SK-N-SH treated with all-trans-retinoic acid at 6 μM for 48 hours (cell line): ENCODE measurements around the gene TXK.

Experiments
- ATAC-seq: fragments of 200-7000 bp; cut with Tn5 transposase; 3 replicates; pipeline ENCODE4 v1.9.1; 2020; ENCODE audit warnings: mild to moderate bottlenecking, moderate library complexity
- ARNTL ChIP-seq: fragments of 450-650 bp; formaldehyde crosslinking; IDR thresholded peaks from 2 replicates; pipeline ENCODE4 v1.5.0; 2020; ENCODE audit warnings: low read depth, mild to moderate bottlenecking, moderate library complexity, borderline replicate concordance
- BACH2 ChIP-seq: fragments of 250-450 bp; sonication (Bioruptor Pico); IDR thresholded peaks from 2 replicates; pipeline ENCODE4 v1.9.0; 2021; ENCODE audit warnings: mild to moderate bottlenecking, borderline replicate concordance
- CSDC2 ChIP-seq: fragments of 250-450 bp; sonication (Bioruptor Pico); IDR thresholded peaks from 2 replicates; pipeline ENCODE4 v1.5.0; 2020; ENCODE audit warnings: mild to moderate bottlenecking, moderate library complexity
- ESRRG ChIP-seq: fragments of 250-450 bp; sonication (Bioruptor Pico); IDR thresholded peaks from 2 replicates; pipeline ENCODE4 v1.6.1; 2021; ENCODE audit warnings: mild to moderate bottlenecking
- GLIS3 ChIP-seq: fragments of 250-450 bp; sonication (Bioruptor Pico); IDR thresholded peaks from 2 replicates; pipeline ENCODE4 v1.5.0; 2020; ENCODE audit warnings: mild to moderate bottlenecking, moderate library complexity
- ISL1 ChIP-seq: fragments of 250-450 bp; sonication (Bioruptor Pico); IDR thresholded peaks from 2 replicates; pipeline ENCODE4 v2.1.2; 2022; ENCODE audit warnings: mild to moderate bottlenecking, moderate library complexity
- OSR1 ChIP-seq: fragments of 250-450 bp; sonication (Bioruptor Pico); IDR thresholded peaks from 2 replicates; pipeline ENCODE4 v1.8.0; 2022; ENCODE audit warnings: moderate library complexity, mild to moderate bottlenecking, inconsistent platforms
- PPARA ChIP-seq: fragments of 250-450 bp; sonication (Bioruptor Pico); IDR thresholded peaks from 2 replicates; pipeline ENCODE4 v1.5.0; 2020; ENCODE audit warnings: mild to moderate bottlenecking, borderline replicate concordance
- RARB ChIP-seq: fragments of 250-450 bp; sonication (Bioruptor Pico); IDR thresholded peaks from 2 replicates; pipeline ENCODE4 v1.8.0; 2021; ENCODE audit warnings: mild to moderate bottlenecking, moderate library complexity
- SNAI2 ChIP-seq: fragments of 250-450 bp; sonication (Bioruptor Pico); IDR thresholded peaks from 2 replicates; pipeline ENCODE4 v1.5.0; 2020; ENCODE audit warnings: mild to moderate bottlenecking, moderate library complexity
- TCF4 ChIP-seq: fragments of 250-450 bp; sonication (Bioruptor Pico); IDR thresholded peaks from 2 replicates; pipeline ENCODE4 v1.8.0; 2021; ENCODE audit warnings: mild to moderate bottlenecking, moderate library complexity, borderline replicate concordance
- TOX ChIP-seq: fragments of 250-450 bp; sonication (Bioruptor Pico); IDR thresholded peaks from 2 replicates; pipeline ENCODE4 v1.8.0; 2021; ENCODE audit warnings: mild to moderate bottlenecking, moderate library complexity, borderline replicate concordance
- TSHZ2 ChIP-seq: fragments of 250-450 bp; sonication (Bioruptor Pico); IDR thresholded peaks from 2 replicates; pipeline ENCODE4 v1.5.0; 2020; ENCODE audit warnings: mild to moderate bottlenecking, moderate library complexity
- ZC3H10 ChIP-seq: fragments of 250-450 bp; sonication (Bioruptor Pico); IDR thresholded peaks from 2 replicates; pipeline ENCODE4 v1.5.1; 2021; ENCODE audit warnings: mild to moderate bottlenecking, moderate library complexity
- ZFP3 ChIP-seq: fragments of 250-450 bp; sonication (Bioruptor Pico); IDR thresholded peaks from 2 replicates; pipeline ENCODE4 v1.5.0; 2020; ENCODE audit warnings: mild to moderate bottlenecking, moderate library complexity
- ZFP30 ChIP-seq: fragments of 450-650 bp; formaldehyde crosslinking; IDR thresholded peaks from 2 replicates; pipeline ENCODE4 v1.5.0; 2022; ENCODE audit warnings: mild to moderate bottlenecking, moderate library complexity
- ZNF565 ChIP-seq: fragments of 450-650 bp; formaldehyde crosslinking; conservative IDR thresholded peaks from 2 replicates; pipeline ENCODE4 v1.5.0; 2020; ENCODE audit warnings: low read depth, mild to moderate bottlenecking, moderate library complexity
- ZNF70 ChIP-seq: fragments of 450-650 bp; formaldehyde crosslinking; IDR thresholded peaks from 2 replicates; pipeline ENCODE4 v1.5.0; 2020; ENCODE audit warnings: mild to moderate bottlenecking, moderate library complexity
- ZNF8 ChIP-seq: fragments of 450-650 bp; formaldehyde crosslinking; IDR thresholded peaks from 2 replicates; pipeline ENCODE4 v1.5.0; 2020; ENCODE audit warnings: mild to moderate bottlenecking, moderate library complexity
- TF ChIP-seq, protein P1 (sequence below): fragments of 250-450 bp; sonication (Bioruptor Pico); IDR thresholded peaks from 2 replicates; pipeline ENCODE4 v1.5.1; 2021; ENCODE audit warnings: mild to moderate bottlenecking, moderate library complexity
- TF ChIP-seq, protein P2 (sequence below): fragments of 250-450 bp; sonication (Bioruptor Pico); IDR thresholded peaks from 2 replicates; pipeline ENCODE4 v1.8.0; 2021; ENCODE audit warnings: low read depth, mild to moderate bottlenecking, moderate library complexity, borderline replicate concordance
- TF ChIP-seq, protein P3 (sequence below): fragments of 250-450 bp; sonication (Bioruptor Pico); IDR thresholded peaks from 2 replicates; pipeline ENCODE4 v1.5.1; 2020; ENCODE audit warnings: low read depth, mild to moderate bottlenecking, moderate library complexity

TXK gene

GRCh38 chr4:48103483-48104139, 30.4 kb downstream of the TXK start:
- TF ChIP-seq ESRRG (CRISPR knock-in tag) (no peak), TSHZ2 (no peak), GLIS3 (CRISPR knock-in tag) (no peak), ZNF565 (CRISPR knock-in tag) (no peak), ISL1 (no peak)
- TF ChIP-seq, protein P1, sequence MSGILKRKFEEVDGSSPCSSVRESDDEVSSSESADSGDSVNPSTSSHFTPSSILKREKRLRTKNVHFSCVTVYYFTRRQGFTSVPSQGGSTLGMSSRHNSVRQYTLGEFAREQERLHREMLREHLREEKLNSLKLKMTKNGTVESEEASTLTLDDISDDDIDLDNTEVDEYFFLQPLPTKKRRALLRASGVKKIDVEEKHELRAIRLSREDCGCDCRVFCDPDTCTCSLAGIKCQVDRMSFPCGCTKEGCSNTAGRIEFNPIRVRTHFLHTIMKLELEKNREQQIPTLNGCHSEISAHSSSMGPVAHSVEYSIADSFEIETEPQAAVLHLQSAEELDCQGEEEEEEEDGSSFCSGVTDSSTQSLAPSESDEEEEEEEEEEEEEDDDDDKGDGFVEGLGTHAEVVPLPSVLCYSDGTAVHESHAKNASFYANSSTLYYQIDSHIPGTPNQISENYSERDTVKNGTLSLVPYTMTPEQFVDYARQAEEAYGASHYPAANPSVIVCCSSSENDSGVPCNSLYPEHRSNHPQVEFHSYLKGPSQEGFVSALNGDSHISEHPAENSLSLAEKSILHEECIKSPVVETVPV (CRISPR knock-in tag) = no peak
- ATAC-seq = no peak

DNA sequence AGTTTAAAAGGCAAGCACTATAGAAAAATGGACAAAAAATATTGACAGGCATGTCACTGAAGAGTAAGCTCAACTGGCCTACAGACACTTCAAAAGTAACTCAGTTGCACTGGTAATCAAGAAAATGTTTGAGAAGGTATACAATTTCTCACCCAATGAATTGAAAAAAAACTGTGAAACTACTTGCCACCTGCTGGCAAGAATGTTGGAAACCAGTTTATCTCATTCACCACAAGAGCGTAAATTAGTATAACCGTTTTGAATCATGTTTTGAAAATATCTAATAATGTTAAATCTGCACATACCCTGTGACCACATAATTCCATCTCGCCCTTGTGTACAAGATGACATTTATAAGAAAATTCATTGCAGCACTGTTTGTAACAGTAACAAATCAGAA, 31.7 kb downstream of the TXK start:
- TF ChIP-seq ZC3H10 = no peak
- TF ChIP-seq ZNF565 (CRISPR knock-in tag) = no peak
- no peak for TF ChIP-seq TOX (CRISPR knock-in tag)
- no peak for TF ChIP-seq ZNF8 (CRISPR knock-in tag)
- TF ChIP-seq ARNTL (CRISPR knock-in tag) = no peak
- TF ChIP-seq SNAI2 (CRISPR knock-in tag) = no peak
- TF ChIP-seq ISL1 = no peak
- no peak for TF ChIP-seq CSDC2 (CRISPR knock-in tag)
- no peak for TF ChIP-seq RARB
- TF ChIP-seq PPARA (CRISPR knock-in tag) = no peak
- no peak for TF ChIP-seq ZFP3 (CRISPR knock-in tag)
- TF ChIP-seq, protein P2, sequence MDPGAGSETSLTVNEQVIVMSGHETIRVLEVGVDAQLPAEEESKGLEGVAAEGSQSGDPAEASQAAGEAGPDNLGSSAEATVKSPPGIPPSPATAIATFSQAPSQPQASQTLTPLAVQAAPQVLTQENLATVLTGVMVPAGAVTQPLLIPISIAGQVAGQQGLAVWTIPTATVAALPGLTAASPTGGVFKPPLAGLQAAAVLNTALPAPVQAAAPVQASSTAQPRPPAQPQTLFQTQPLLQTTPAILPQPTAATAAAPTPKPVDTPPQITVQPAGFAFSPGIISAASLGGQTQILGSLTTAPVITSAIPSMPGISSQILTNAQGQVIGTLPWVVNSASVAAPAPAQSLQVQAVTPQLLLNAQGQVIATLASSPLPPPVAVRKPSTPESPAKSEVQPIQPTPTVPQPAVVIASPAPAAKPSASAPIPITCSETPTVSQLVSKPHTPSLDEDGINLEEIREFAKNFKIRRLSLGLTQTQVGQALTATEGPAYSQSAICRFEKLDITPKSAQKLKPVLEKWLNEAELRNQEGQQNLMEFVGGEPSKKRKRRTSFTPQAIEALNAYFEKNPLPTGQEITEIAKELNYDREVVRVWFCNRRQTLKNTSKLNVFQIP = no peak
- TF ChIP-seq OSR1 = no peak
- ATAC-seq = no peak

DNA sequence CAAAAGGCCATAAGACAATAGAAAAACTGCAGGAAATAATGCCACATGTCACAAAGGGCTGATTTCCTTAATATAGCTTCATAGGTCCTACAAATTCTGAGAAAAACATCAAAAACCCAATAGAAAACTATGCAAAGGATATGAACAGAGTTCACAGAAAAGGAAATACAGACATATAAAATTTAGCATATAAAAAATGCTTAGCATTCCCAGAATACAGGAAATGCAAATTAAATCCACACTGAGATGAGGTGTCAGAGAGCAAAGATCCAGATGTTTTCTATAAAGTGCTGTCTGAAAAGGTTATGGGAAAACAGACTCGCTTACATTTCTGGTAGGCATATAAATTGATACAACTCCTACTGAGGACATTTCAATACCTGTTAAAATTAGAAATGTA, 33.8 kb downstream of the TXK start:
- TF ChIP-seq TCF4 (CRISPR knock-in tag) = no peak
- TF ChIP-seq, protein P3, sequence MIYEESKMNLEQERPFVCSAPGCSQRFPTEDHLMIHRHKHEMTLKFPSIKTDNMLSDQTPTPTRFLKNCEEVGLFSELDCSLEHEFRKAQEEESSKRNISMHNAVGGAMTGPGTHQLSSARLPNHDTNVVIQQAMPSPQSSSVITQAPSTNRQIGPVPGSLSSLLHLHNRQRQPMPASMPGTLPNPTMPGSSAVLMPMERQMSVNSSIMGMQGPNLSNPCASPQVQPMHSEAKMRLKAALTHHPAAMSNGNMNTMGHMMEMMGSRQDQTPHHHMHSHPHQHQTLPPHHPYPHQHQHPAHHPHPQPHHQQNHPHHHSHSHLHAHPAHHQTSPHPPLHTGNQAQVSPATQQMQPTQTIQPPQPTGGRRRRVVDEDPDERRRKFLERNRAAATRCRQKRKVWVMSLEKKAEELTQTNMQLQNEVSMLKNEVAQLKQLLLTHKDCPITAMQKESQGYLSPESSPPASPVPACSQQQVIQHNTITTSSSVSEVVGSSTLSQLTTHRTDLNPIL = no peak
- TF ChIP-seq, protein P1 (CRISPR knock-in tag) = no peak
- no peak for TF ChIP-seq ZNF8 (CRISPR knock-in tag)
- TF ChIP-seq ISL1 = no peak
- no peak for TF ChIP-seq BACH2
- TF ChIP-seq ARNTL (CRISPR knock-in tag) = no peak
- TF ChIP-seq ZNF70 (CRISPR knock-in tag) = no peak
- TF ChIP-seq ZC3H10 = no peak
- TF ChIP-seq OSR1 = no peak
- TF ChIP-seq CSDC2 (CRISPR knock-in tag) = no peak
- TF ChIP-seq ESRRG (CRISPR knock-in tag) = no peak
- TF ChIP-seq TSHZ2 = no peak
- TF ChIP-seq ZNF565 (CRISPR knock-in tag) = no peak
- TF ChIP-seq SNAI2 (CRISPR knock-in tag) = no peak
- TF ChIP-seq GLIS3 (CRISPR knock-in tag) = no peak
- no peak for TF ChIP-seq RARB
- TF ChIP-seq, protein P2 = no peak
- TF ChIP-seq ZFP30 (CRISPR knock-in tag) = no peak
- TF ChIP-seq TOX (CRISPR knock-in tag) = no peak
- ATAC-seq = no peak
